NCI-H524 (cell line): ENCODE data around the gene CSNK1G1.
"Not testable (repeated sequence)": the region's sequence is repeated elsewhere in the genome, so short reads cannot be mapped to it uniquely, and the experiment has no call there.

Experiments
- DNase-seq, 2 experiments: peaks; one replicate each; lab custom pipeline; 2025; lab: John Stamatoyannopoulos, UW

The CSNK1G1 gene

GRCh38 chr15:64349375-64349774 is 6.6 kb downstream of the CSNK1G1 start:
- peak in 1 of 2 experiments; percentile 22 for DNase-seq

- DNase-seq = no peak
Measured at GRCh38 chr15:64348455-64348854, 7.5 kb downstream of the CSNK1G1 start.

GRCh38 chr15:64346242-64346641 is 9.7 kb downstream of the CSNK1G1 start:
- not testable (repeated sequence) for DNase-seq

GRCh38 chr15:64344651-64345294 is 11.2 kb downstream of the CSNK1G1 start:
- peak in 1 of 2 experiments; percentile 11 for DNase-seq

- no peak for DNase-seq
Measured at GRCh38 chr15:64343841-64344240, 12.1 kb downstream of the CSNK1G1 start.

GRCh38 chr15:64343222-64343621 is 12.8 kb downstream of the CSNK1G1 start:
- no peak for DNase-seq

- DNase-seq = no peak
Measured at GRCh38 chr15:64341961-64342360, 14.0 kb downstream of the CSNK1G1 start.

GRCh38 chr15:64340355-64340754 is 15.6 kb downstream of the CSNK1G1 start:
- DNase-seq = no peak

GRCh38 chr15:64337761-64338160 is 18.2 kb downstream of the CSNK1G1 start:
- no peak for DNase-seq

GRCh38 chr15:64333986-64334929 is 21.7 kb downstream of the CSNK1G1 start:
- no peak for DNase-seq

- DNase-seq = no peak
Measured at GRCh38 chr15:64333516-64333915, 22.5 kb downstream of the CSNK1G1 start.

GRCh38 chr15:64331668-64332067 is 24.3 kb downstream of the CSNK1G1 start:
- not testable (repeated sequence) for DNase-seq

GRCh38 chr15:64326975-64327374 is 29.0 kb downstream of the CSNK1G1 start:
- DNase-seq = not testable (repeated sequence)

- not testable (repeated sequence) for DNase-seq
Measured at GRCh38 chr15:64326458-64326857, 29.5 kb downstream of the CSNK1G1 start.

GRCh38 chr15:64324165-64324877 is 31.7 kb downstream of the CSNK1G1 start:
- no peak for DNase-seq

- no peak for DNase-seq
Measured at GRCh38 chr15:64315216-64315615, 40.8 kb downstream of the CSNK1G1 start.

GRCh38 chr15:64314456-64314855 is 41.5 kb downstream of the CSNK1G1 start:
- no peak for DNase-seq

GRCh38 chr15:64311566-64311965 is 44.4 kb downstream of the CSNK1G1 start:
- DNase-seq = no peak

- DNase-seq = no peak
Measured at GRCh38 chr15:64310036-64310435, 45.9 kb downstream of the CSNK1G1 start.

- DNase-seq = no peak
Measured at GRCh38 chr15:64305261-64305660, 50.7 kb downstream of the CSNK1G1 start.

GRCh38 chr15:64289550-64289949 is 66.4 kb downstream of the CSNK1G1 start:
- DNase-seq = no peak

- no peak for DNase-seq
Measured at GRCh38 chr15:64288999-64289398, 67.0 kb downstream of the CSNK1G1 start.
